OCI-LY3 (cell line): ENCODE results near the gene LYZL6.

Source experiments
- H2AFZ ChIP-seq: fragments of 200-600, 300-600 bp; shearing (Covaris generic); 2 replicates; pipeline ENCODE4 v1.6.0; 2014; ENCODE audit warnings: antibody characterized with exemption, low read depth, low read length
- H3K27ac ChIP-seq: fragments of 200-600, 300-600 bp; sonication (generic); 2 replicates; pipeline ENCODE4 v1.5.1; 2014; ENCODE audit warnings: mild to moderate bottlenecking, low read length, moderate library complexity, mixed read lengths
- H3K27me3 ChIP-seq: fragments of 200-600, 300-600 bp; sonication (generic); 2 replicates; pipeline ENCODE4 v1.6.1; 2014; ENCODE audit warnings: low read depth, low read length, mixed read lengths
- H3K36me3 ChIP-seq: fragments of 200-600, 300-600 bp; sonication (generic); replicated peaks from 2 replicates; pipeline ENCODE3; 2014; ENCODE audit warnings: low read depth, low read length, mixed read lengths
- H3K4me1 ChIP-seq: fragments of 300-600, 200-600 bp; sonication (generic); 2 replicates; pipeline ENCODE4 v1.6.1; 2014; ENCODE audit warnings: low read length, mixed read lengths
- H3K4me2 ChIP-seq: fragments of 200-600, 300-600 bp; sonication (generic); 2 replicates; pipeline ENCODE4 v1.6.1; 2014; ENCODE audit warnings: low read length, mixed read lengths
- H3K4me3 ChIP-seq: fragments of 300-600, 200-600 bp; sonication (generic); 2 replicates; pipeline ENCODE4 v1.5.1; 2014; ENCODE audit warnings: antibody characterized with exemption, mild to moderate bottlenecking, low read length, moderate library complexity
- H3K79me2 ChIP-seq: fragments of 300-600, 200-600 bp; shearing (Covaris generic); 2 replicates; pipeline ENCODE4 v1.6.1; 2014; ENCODE audit warnings: mild to moderate bottlenecking, low read length, mixed read lengths
- H3K9ac ChIP-seq: fragments of 300-600, 200-600 bp; shearing (Covaris generic); 2 replicates; pipeline ENCODE4 v1.6.0; 2014; ENCODE audit warnings: mild to moderate bottlenecking, low read length, moderate library complexity
- H3K9me3 ChIP-seq: fragments of 200-600, 300-600 bp; shearing (Covaris generic); 2 replicates; pipeline ENCODE4 v1.6.1; 2014; ENCODE audit warnings: low read length, mixed read lengths; ENCODE audit not compliant: insufficient read depth
- H4K20me1 ChIP-seq: fragments of 200-600, 300-600 bp; sonication (generic); 2 replicates; pipeline ENCODE4 v1.6.1; 2016; ENCODE audit warnings: low read length, mixed read lengths; ENCODE audit not compliant: insufficient read depth
- EZH2phosphoT487 ChIP-seq: fragments of 200-600 bp; shearing (Covaris generic); IDR thresholded peaks from 2 replicates; pipeline ENCODE4 v1.6.1; 2018; ENCODE audit warnings: antibody characterized with exemption, mixed run types, low read depth
- TF ChIP-seq, protein P1 (sequence below): fragments of 200-600, 300-600 bp; sonication (generic); IDR thresholded peaks from 2 replicates; pipeline ENCODE4 v1.5.1; 2014; ENCODE audit warnings: antibody characterized with exemption, low read length, low read depth

LYZL6 gene

DNA sequence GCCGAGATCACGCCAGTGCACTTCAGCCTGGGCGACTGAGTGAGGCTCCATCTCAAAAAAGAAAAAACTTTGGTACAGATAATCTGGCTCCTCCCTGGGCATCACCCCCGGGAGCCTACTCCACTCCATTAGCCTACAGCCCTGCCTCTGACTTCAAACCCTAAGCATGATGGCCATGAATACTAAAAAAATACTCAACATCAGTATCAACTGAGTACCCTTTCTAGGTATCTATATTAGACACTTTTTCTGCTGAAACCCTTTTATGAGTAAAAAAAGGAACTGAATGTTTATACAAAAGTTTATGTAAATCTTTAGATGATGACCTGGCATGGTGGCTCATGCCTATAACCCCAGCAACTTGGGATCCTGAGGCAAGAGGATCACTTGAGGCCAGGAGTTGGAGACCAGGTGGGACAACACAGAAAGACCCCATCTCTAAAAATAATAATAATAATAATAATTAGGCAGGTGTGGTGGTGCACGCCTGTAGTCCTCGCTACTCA is 19.9 kb downstream of the LYZL6 start:
- no peaks in the 10 kb centered on the region for H3K79me2 ChIP-seq
- no peak overlapping the region for H3K9ac ChIP-seq
- TF ChIP-seq, protein P1, sequence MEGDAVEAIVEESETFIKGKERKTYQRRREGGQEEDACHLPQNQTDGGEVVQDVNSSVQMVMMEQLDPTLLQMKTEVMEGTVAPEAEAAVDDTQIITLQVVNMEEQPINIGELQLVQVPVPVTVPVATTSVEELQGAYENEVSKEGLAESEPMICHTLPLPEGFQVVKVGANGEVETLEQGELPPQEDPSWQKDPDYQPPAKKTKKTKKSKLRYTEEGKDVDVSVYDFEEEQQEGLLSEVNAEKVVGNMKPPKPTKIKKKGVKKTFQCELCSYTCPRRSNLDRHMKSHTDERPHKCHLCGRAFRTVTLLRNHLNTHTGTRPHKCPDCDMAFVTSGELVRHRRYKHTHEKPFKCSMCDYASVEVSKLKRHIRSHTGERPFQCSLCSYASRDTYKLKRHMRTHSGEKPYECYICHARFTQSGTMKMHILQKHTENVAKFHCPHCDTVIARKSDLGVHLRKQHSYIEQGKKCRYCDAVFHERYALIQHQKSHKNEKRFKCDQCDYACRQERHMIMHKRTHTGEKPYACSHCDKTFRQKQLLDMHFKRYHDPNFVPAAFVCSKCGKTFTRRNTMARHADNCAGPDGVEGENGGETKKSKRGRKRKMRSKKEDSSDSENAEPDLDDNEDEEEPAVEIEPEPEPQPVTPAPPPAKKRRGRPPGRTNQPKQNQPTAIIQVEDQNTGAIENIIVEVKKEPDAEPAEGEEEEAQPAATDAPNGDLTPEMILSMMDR, result no peak
- TF ChIP-seq EZH2phosphoT487, result no peak
- H3K4me2 ChIP-seq, result peak overlapping the region; percentile 22; the same call in 1 of the 2 replicates
- H4K20me1 ChIP-seq, result no peaks in the 10 kb centered on the region
- H3K4me1 ChIP-seq, result peaks cover 23% of the 10 kb centered on the region
- H2AFZ ChIP-seq, result no peak overlapping the region
- H3K36me3 ChIP-seq, result peaks cover 47% of the 10 kb centered on the region
- H3K4me3 ChIP-seq, result no peak overlapping the region
- H3K27ac ChIP-seq, result peak overlapping the region; percentile 33; the same call in 1 of the 2 replicates
- no peaks in the 10 kb centered on the region for H3K27me3 ChIP-seq
- no peaks in the 10 kb centered on the region for H3K9me3 ChIP-seq

DNA sequence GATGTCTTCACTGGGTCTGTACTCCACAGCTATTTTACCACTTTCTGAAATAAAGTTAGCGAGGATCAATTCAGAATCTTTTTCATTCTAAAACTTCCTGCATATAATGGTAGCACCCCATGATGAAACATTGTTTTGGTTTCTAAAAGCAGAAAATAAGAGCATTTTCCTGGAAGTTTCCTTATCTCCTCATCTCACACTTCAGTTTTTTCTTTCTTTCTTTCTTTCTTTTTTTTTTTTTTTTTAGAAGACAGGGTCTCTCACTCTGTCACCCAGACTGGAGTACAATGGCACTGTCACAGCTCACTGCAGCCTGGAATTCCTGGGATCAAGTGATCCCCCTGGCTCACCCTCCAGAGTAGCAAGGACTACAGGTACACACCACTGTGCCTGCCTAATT is 23.3 kb downstream of the LYZL6 start:
- H3K9me3 ChIP-seq, result no peaks in the 10 kb centered on the region
- H2AFZ ChIP-seq, result no peak overlapping the region
- no peak overlapping the region for H3K4me2 ChIP-seq
- H3K4me1 ChIP-seq, result peaks cover 14% of the 10 kb centered on the region
- H3K79me2 ChIP-seq, result no peaks in the 10 kb centered on the region
- H3K27me3 ChIP-seq, result no peaks in the 10 kb centered on the region
- H3K4me3 ChIP-seq, result no peak overlapping the region
- peaks cover 43% of the 10 kb centered on the region for H3K36me3 ChIP-seq
- no peak overlapping the region for H3K9ac ChIP-seq
- H3K27ac ChIP-seq, result no peak overlapping the region
- TF ChIP-seq EZH2phosphoT487, result no peak
- TF ChIP-seq, protein P1, result no peak
- no peaks in the 10 kb centered on the region for H4K20me1 ChIP-seq

DNA sequence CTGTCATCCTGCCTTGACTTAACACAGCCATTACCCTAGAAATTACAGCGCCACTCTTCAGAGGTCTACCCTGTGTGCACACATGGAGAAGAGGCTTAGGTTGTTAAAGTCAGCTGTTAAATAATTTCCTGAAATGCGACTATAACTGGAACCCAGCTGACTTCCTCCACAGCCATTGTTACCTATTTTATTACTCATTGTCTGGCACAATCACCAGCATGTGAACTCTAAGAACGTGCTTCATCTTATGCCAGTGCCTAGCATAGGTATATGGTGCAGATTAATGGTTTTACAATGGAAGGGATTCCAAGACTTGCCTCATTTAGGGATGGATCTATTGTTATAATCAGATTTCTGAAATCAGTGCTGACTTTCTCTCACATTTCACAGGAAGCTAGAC is 24.8 kb downstream of the LYZL6 start:
- TF ChIP-seq EZH2phosphoT487, result no peak
- no peak overlapping the region for H3K4me2 ChIP-seq

DNA sequence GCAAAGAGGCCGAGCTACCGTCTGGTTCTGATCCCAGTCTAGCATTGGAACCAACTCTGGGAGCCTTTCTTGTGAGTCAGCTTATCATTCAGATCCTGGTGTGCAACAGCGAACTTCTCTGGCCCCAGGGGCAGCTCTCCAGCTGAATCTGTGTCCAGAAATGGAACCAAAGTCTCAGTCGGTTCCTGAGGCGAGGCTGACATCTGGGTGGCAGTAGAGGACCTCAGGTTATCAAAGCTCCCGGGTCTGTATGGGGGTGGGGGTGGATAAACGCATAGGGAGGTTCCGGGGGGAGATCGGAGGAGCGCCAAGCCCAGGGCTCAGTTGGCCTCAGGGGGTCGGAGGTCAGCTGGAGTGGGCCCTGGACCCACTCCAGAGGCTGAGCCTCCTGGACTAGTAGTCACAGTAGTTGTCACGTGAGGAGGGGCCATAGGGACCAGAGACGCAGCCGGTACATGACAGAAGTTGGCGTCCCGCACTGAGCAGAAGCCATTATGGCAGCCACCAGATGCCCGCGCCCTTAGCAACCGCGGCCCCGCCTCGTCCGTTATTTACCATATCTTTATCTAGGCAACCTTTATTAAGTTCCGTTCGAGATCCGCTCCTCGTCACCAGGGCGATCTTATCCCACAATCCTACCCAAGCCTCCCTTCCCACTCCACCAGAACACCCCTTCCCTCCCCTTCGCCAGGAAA is 25.8 kb downstream of the LYZL6 start:
- H3K4me2 ChIP-seq, result no peak overlapping the region
- no peaks in the 10 kb centered on the region for H4K20me1 ChIP-seq
- peaks cover 23% of the 10 kb centered on the region for H3K36me3 ChIP-seq
- TF ChIP-seq EZH2phosphoT487, result no peak
- TF ChIP-seq, protein P1, result no peak
- no peak overlapping the region for H3K9ac ChIP-seq
- H3K4me1 ChIP-seq, result no peaks in the 10 kb centered on the region
- no peak overlapping the region for H3K4me3 ChIP-seq
- H2AFZ ChIP-seq, result no peak overlapping the region
- H3K27me3 ChIP-seq, result no peaks in the 10 kb centered on the region
- no peaks in the 10 kb centered on the region for H3K79me2 ChIP-seq
- H3K9me3 ChIP-seq, result no peaks in the 10 kb centered on the region
- no peak overlapping the region for H3K27ac ChIP-seq

More for the DNA sequence above, 24.8 kb downstream of the LYZL6 start:
- Histone ChIP-seq H3K27me3 (no peaks in the 10 kb centered on the region), H4K20me1 (no peaks in the 10 kb centered on the region), H3K36me3 (peaks cover 30% of the 10 kb centered on the region), H3K4me3 (no peak overlapping the region), H3K9me3 (no peaks in the 10 kb centered on the region), H3K4me1 (peaks cover 4% of the 10 kb centered on the region), H3K79me2 (no peaks in the 10 kb centered on the region), H3K27ac (no peak overlapping the region), H2AFZ (no peak overlapping the region), H3K9ac (no peak overlapping the region)
